HepG2 (cell line): ENCODE data around the gene CLASP2. TPM values are rescaled to one million over a fixed set of nuclear protein-coding genes. Genes with fewer than 3 reads are reported as not detected.

Source experiments
- ATAC-seq: fragments of 200-7000 bp; cut with Tn5 transposase; 3 replicates; pipeline ENCODE4 v1.9.1; 2020; ENCODE audit warnings: mild to moderate bottlenecking, moderate library complexity
- BruUV-seq: library from RNA; stranded (reverse); fragments of 400-500 nt; replicated peaks from 2 replicates; lab custom pipeline; 2021; lab: Mats Ljungman, UMichigan
- CTCF ChIA-PET: fragments of 300-600 bp; formaldehyde crosslinking; extraction: SDS; loops from one replicate; lab custom pipeline; 2021; ENCODE audit warnings: low total read pairs, inconsistent platforms, low intra/inter-chr PET ratio; lab: Yijun Ruan, JAX
- POLR2A ChIA-PET: fragments of 350-600 bp; sonication (Branson Sonifier 250); formaldehyde crosslinking; loops from one replicate; lab custom pipeline; 2020; ENCODE audit warnings: antibody characterized with exemption, inconsistent platforms; lab: Yijun Ruan, JAX
- DNase-seq: peaks from one replicate; pipeline ENCODE4 v3.0.0-alpha.2; 2015; ENCODE audit warnings: low spot score
- FAIRE-seq: peaks from 3 replicates; lab custom pipeline; 2011; peaks lifted over from hg19 to GRCh38; lab: Jason Lieb, UNC
- H2AFZ ChIP-seq: one replicate; pipeline ENCODE4 v1.6.1; 2011; ENCODE audit warnings: low read length, inconsistent platforms
- H3K27ac ChIP-seq: fragments of 300-600 bp; 3 replicates; pipeline ENCODE4 v1.8.0; 2011; ENCODE audit warnings: mixed run types, mild to moderate bottlenecking, mixed read lengths, low read length, inconsistent platforms; ENCODE audit not compliant: insufficient read depth; ENCODE audit errors: extremely low read length
- H3K27me3 ChIP-seq, 2 experiments: fragments of 200-600 bp in 1 of 2; 2 replicates in 1 of 2; 3 replicates in 1 of 2; pipeline versions ENCODE4 v1.6.0 to v1.8.0; 2011; ENCODE audit warnings: low read length in 2 of 2, mild to moderate bottlenecking in 2 of 2, moderate library complexity in 2 of 2, inconsistent platforms in 1 of 2; ENCODE audit not compliant: insufficient read depth in 2 of 2, control insufficient read depth in 1 of 2
- H3K36me3 ChIP-seq, 2 experiments: fragments of 200-600 bp in 1 of 2; replicated peaks in 1 of 2; 2 replicates in 1 of 2; 3 replicates in 1 of 2; pipeline versions ENCODE4 v1.5.1 to v1.8.0; 2011; ENCODE audit warnings: low read length in 2 of 2, inconsistent platforms in 1 of 2; ENCODE audit not compliant: insufficient read depth in 2 of 2, control insufficient read depth in 1 of 2
- H3K4me1 ChIP-seq: 2 replicates; pipeline ENCODE4 v1.5.1; 2012; ENCODE audit warnings: low read length, inconsistent platforms; ENCODE audit not compliant: insufficient read depth
- H3K4me2 ChIP-seq: 2 replicates; pipeline ENCODE4 v1.6.0; 2011; ENCODE audit warnings: low read depth, low read length, inconsistent platforms
- H3K4me3 ChIP-seq, 3 experiments: fragments of 200-600 bp in 1 of 3; sonication (generic), shearing (Covaris generic) in 1 of 3; replicated peaks in 1 of 3; 2 replicates each; pipeline ENCODE4 v1.5.1; 2011 to 2016; ENCODE audit warnings: low read length in 3 of 3, inconsistent platforms in 2 of 3, low read depth in 2 of 3, mild to moderate bottlenecking in 2 of 3, control low read depth in 1 of 3, mixed read lengths in 1 of 3; ENCODE audit not compliant: insufficient read depth in 1 of 3
- H3K79me2 ChIP-seq: one replicate; pipeline ENCODE4 v1.6.1; 2011; ENCODE audit warnings: low read length, inconsistent platforms; ENCODE audit not compliant: insufficient read depth
- H3K9ac ChIP-seq: 2 replicates; pipeline ENCODE4 v1.6.0; 2011; ENCODE audit warnings: mild to moderate bottlenecking, low read depth, low read length, inconsistent platforms; ENCODE audit not compliant: insufficient read depth
- H3K9me3 ChIP-seq: 2 replicates; pipeline ENCODE4 v1.5.1; 2012; ENCODE audit warnings: mild to moderate bottlenecking, low read length
- H4K20me1 ChIP-seq: 2 replicates; pipeline ENCODE4 v1.6.0; 2011; ENCODE audit warnings: inconsistent platforms, mild to moderate bottlenecking, low read length, moderate library complexity; ENCODE audit not compliant: insufficient read depth
- GABPB1 ChIP-seq: IDR thresholded peaks from 2 replicates; pipeline ENCODE4 v1.6.1; 2016; ENCODE audit warnings: mild to moderate bottlenecking, missing genetic modification reagents, moderate library complexity, missing compliant biosample characterization
- KMT2A ChIP-seq: sonication (generic); formaldehyde crosslinking; IDR thresholded peaks from 2 replicates; pipeline ENCODE4 v1.4.0; 2020; ENCODE audit warnings: missing genetic modification reagents
- MAFG ChIP-seq: sonication (generic); formaldehyde crosslinking; IDR thresholded peaks from 2 replicates; pipeline ENCODE4 v1.5.1; 2020; ENCODE audit warnings: mild to moderate bottlenecking, missing genetic modification reagents
- NR1H2 ChIP-seq: sonication (generic); formaldehyde crosslinking; IDR thresholded peaks from 2 replicates; pipeline ENCODE4 v1.8.1; 2022; ENCODE audit warnings: low read depth, missing genetic modification reagents, borderline replicate concordance
- NR3C1 ChIP-seq: sonication (generic); formaldehyde crosslinking; IDR thresholded peaks from 2 replicates; pipeline ENCODE4 v1.4.0; 2020; ENCODE audit warnings: missing genetic modification reagents
- SRSF1 ChIP-seq: fragments of 200-400 bp; formaldehyde crosslinking; optimal IDR thresholded peaks from 2 replicates; pipeline ENCODE3; 2017; ENCODE audit warnings: mild to moderate bottlenecking, low read depth, low read length, moderate library complexity
- STAT5B ChIP-seq: sonication (generic); formaldehyde crosslinking; IDR thresholded peaks from 2 replicates; pipeline ENCODE4 v1.4.0; 2020; ENCODE audit warnings: missing genetic modification reagents
- ZIK1 ChIP-seq: sonication (generic); formaldehyde crosslinking; IDR thresholded peaks from 2 replicates; pipeline ENCODE4 v1.5.0; 2020; ENCODE audit warnings: mild to moderate bottlenecking, low read depth, missing genetic modification reagents, borderline replicate concordance
- ZNF383 ChIP-seq: sonication (generic); formaldehyde crosslinking; IDR thresholded peaks from 2 replicates; pipeline ENCODE4 v1.4.0; 2020; ENCODE audit warnings: missing genetic modification reagents, mild to moderate bottlenecking, borderline replicate concordance
- ZNF407 ChIP-seq: sonication (generic); formaldehyde crosslinking; IDR thresholded peaks from one replicate; pipeline ENCODE4 v1.5.1; 2020; ENCODE audit warnings: mild to moderate bottlenecking, missing genetic modification reagents; ENCODE audit errors: not compliant biosample characterization
- ZNF451 ChIP-seq: sonication (generic); formaldehyde crosslinking; IDR thresholded peaks from 2 replicates; pipeline ENCODE4 v1.5.0; 2020; ENCODE audit warnings: mild to moderate bottlenecking, missing genetic modification reagents
- ZNF567 ChIP-seq: sonication (generic); formaldehyde crosslinking; IDR thresholded peaks from 2 replicates; pipeline ENCODE4 v1.8.1; 2023; ENCODE audit warnings: mild to moderate bottlenecking, missing genetic modification reagents, borderline replicate concordance
- ZNF678 ChIP-seq: sonication (generic); formaldehyde crosslinking; IDR thresholded peaks from 2 replicates; pipeline ENCODE4 v1.4.0; 2020; ENCODE audit warnings: mild to moderate bottlenecking, missing genetic modification reagents
- ZNF737 ChIP-seq: sonication (generic); formaldehyde crosslinking; IDR thresholded peaks from 2 replicates; pipeline ENCODE4 v1.5.0; 2020; ENCODE audit warnings: missing genetic modification reagents, mild to moderate bottlenecking, borderline replicate concordance
- ZNF83 ChIP-seq: sonication (generic); formaldehyde crosslinking; IDR thresholded peaks from 2 replicates; pipeline ENCODE4 v1.4.0; 2020; ENCODE audit warnings: missing genetic modification reagents, mild to moderate bottlenecking, borderline replicate concordance
- WGBS: methylation state at CpG from one replicate; pipeline ENCODE4 v1.1.6; 2017; ENCODE audit warnings: low lambda C conversion rate; 5-methylcytosine and 5-hydroxymethylcytosine counted together
- in situ Hi-C: cut with HindIII; loops from 2 replicates; pipeline ENCODE4 v1.10.0; 2017; ENCODE audit warnings: low pct_unique_long_range_greater_than_20kb; ENCODE audit not compliant: extremely low pct_ligation_motif_present
- intact Hi-C: fragments of 100-400 bp; cut with micrococcal nuclease; formaldehyde crosslinking; loops from one replicate; pipeline ENCODE4 v1.10.0; 2022; ENCODE audit not compliant: unreplicated experiment
- polyA plus RNA-seq, 8 experiments: library from polyadenylated mRNA; depleted of rRNA in 3 of 8; stranded (reverse) in 7 of 8; unstranded in 1 of 8; fragments of >200 nt; fragmentation: Illumina TruSeq in 4 of 8; extraction: Trizol in 4 of 8; gene quantifications; 2 replicates each; pipeline versions ENCODE4 v1.2.1 to v1.2.3, GENCODE V29; 2011 to 2016; ENCODE audit warnings: low read depth in 4 of 8, missing spikeins in 1 of 8, mixed read lengths in 1 of 8; ENCODE audit not compliant: insufficient read depth in 1 of 8
- total RNA-seq, 5 experiments: library from RNA; depleted of rRNA; stranded (reverse); fragments of >200 nt; fragmentation: Illumina TruSeq; extraction: Trizol; gene quantifications; 2 replicates each; pipeline ENCODE4 v1.2.3, GENCODE V29; 2016; ENCODE audit warnings: low read depth in 1 of 5
- TF ChIP-seq, protein P1 (sequence below): sonication (generic); formaldehyde crosslinking; IDR thresholded peaks from 2 replicates; pipeline ENCODE4 v1.4.0; 2020; ENCODE audit warnings: mild to moderate bottlenecking, missing genetic modification reagents

CLASP2 gene
- total and polyA plus RNA-seq, 2 of the 13 experiments (the other 11 are each of a cell fraction or from before 2014, with no cell fraction given) = 15.7 to 34.8 TPM

- intact Hi-C loops = no loop called here
- Histone ChIP-seq H3K4me1 (no peaks in the 10 kb centered on the region), H3K27me3 (no peaks in the 10 kb centered on the region), H2AFZ (no peak overlapping the region), H4K20me1 (no peaks in the 10 kb centered on the region), H3K9ac (no peak overlapping the region), H3K79me2 (no peaks in the 10 kb centered on the region), H3K27ac (no peak overlapping the region), H3K9me3 (no peaks in the 10 kb centered on the region), H3K36me3 (no peaks in the 10 kb centered on the region), H3K4me3 (no peak overlapping the region), H3K4me2 (no peak overlapping the region)
- BruUV-seq = no TSS peak
- in situ Hi-C loops = no loop called here
- ATAC-seq (no peak), FAIRE-seq (no peak), DNase-seq (no peak)
- ChIA-PET POLR2A (interaction anchor here (0.7 kb wide), 1 partner anchor 222 kb away, joined by 3 read pairs; no protein-coding TSS in a partner anchor), CTCF (no interaction called here)
- 89% methylated on average over 2 of the region's 2 CpGs for WGBS
- TF ChIP-seq NR1H2 (CRISPR knock-in tag) = no peak
- TF ChIP-seq NR3C1 (CRISPR knock-in tag) = no peak
- no peak for TF ChIP-seq ZNF407 (CRISPR knock-in tag)
- TF ChIP-seq ZNF383 = no peak
- no peak for TF ChIP-seq ZNF737 (CRISPR knock-in tag)
- no peak for TF ChIP-seq MAFG (CRISPR knock-in tag)
- TF ChIP-seq SRSF1 = no peak
- no peak for TF ChIP-seq ZNF451 (CRISPR knock-in tag)
- TF ChIP-seq ZNF678 (CRISPR knock-in tag) = no peak
- TF ChIP-seq, protein P1, sequence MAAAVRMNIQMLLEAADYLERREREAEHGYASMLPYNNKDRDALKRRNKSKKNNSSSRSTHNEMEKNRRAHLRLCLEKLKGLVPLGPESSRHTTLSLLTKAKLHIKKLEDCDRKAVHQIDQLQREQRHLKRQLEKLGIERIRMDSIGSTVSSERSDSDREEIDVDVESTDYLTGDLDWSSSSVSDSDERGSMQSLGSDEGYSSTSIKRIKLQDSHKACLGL (CRISPR knock-in tag) = no peak
- no peak for TF ChIP-seq GABPB1 (CRISPR knock-in tag)
- no peak for TF ChIP-seq ZNF83 (CRISPR knock-in tag)
- TF ChIP-seq STAT5B (CRISPR knock-in tag) = no peak
- TF ChIP-seq ZIK1 (CRISPR knock-in tag) = no peak
- no peak for TF ChIP-seq ZNF567 (CRISPR knock-in tag)
- no peak for TF ChIP-seq KMT2A (CRISPR knock-in tag)
Measured at GRCh38 chr3:33473813-33474212, 244.2 kb downstream of the CLASP2 start.
